PC-3 (cell line): ENCODE results near the gene OSTM1.

Experiments
- CTCF ChIP-seq: fragments of 300-600 bp; sonication (generic); conservative IDR thresholded peaks from 2 replicates; pipeline ENCODE4 v1.5.1; 2017; ENCODE audit warnings: antibody characterized with exemption, low read depth, mild to moderate bottlenecking, low read length
- EZH2 ChIP-seq: fragments of 300-600 bp; sonication (generic); IDR thresholded peaks from one replicate; pipeline ENCODE4 v1.6.1; 2017; ENCODE audit warnings: antibody characterized with exemption, mild to moderate bottlenecking, low read length; ENCODE audit not compliant: unreplicated experiment
- EZH2phosphoT487 ChIP-seq: fragments of 300-600 bp; sonication (generic); IDR thresholded peaks from 2 replicates; pipeline ENCODE4 v1.6.1; 2018; ENCODE audit warnings: mild to moderate bottlenecking, antibody characterized with exemption, low read length, borderline replicate concordance

GRCh38 chr6:108080010-108080780 lies 5.7 kb upstream of the OSTM1 start:
- TF ChIP-seq CTCF = no peak
- TF ChIP-seq EZH2 = no peak
- no peak for TF ChIP-seq EZH2phosphoT487
